ENCODE results near the gene ETV2.
"Not testable (repeated sequence)": the region's sequence is repeated elsewhere in the genome, so short reads cannot be mapped to it uniquely, and the experiment has no call there.

The ETV2 gene

DNA sequence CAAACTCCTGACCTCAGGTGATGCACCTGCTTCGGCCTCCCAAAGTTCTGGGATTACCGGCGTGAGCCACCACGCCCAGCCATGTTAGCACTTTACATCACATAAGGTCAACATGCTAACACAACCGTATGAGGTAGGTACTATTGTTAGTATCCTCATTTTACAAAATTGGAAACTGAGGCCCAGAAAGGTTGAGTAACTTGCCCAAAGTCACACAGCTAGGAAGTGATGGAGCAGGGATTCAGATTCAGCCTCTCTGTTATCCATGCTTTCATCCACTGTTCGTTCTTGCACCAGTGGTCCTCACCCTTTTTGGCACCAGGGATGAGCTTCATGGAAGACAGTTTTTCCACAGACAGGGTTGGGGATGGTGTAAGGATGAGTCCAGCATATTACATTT, 15.2 kb downstream of the ETV2 start:
- no peak for DNase-seq

DNA sequence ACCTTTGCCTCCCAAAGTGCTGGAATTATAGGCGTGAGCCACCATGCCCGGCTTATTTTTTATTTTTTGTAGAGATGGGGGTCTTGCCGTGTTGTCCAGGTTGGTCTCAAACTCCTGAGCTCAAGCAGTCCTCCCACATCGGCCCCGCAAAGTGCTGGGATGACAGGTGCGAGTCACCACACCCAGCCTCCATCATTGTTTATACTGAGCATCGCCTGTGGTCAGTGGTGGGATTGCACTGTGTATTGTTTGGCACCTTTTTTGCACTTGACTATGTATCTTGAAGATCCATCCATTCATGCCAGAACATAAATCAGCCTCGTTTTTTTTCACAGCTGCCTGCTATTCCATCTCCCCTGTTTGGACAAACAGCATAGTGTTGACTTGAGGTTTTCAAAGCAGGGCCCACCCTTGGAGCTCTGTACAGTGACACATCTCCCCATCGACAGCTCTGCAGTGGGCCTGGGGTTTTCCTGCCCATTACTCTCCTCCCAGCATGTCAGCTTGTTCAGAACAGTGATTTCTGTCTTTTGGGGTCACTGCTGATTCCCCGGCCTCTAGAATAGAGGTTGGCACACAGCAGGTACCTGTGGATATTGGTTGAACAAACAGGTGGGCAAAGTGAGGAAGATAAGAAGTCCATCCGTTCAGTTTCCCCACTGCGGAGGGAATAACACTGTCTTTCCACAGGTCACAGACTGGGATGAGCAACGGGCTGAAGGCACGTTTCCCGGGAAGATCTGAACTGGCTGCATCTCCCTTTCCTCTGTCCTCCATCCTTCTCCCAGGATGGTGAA, 16.6 kb downstream of the ETV2 start:
- no peak for DNase-seq

DNA sequence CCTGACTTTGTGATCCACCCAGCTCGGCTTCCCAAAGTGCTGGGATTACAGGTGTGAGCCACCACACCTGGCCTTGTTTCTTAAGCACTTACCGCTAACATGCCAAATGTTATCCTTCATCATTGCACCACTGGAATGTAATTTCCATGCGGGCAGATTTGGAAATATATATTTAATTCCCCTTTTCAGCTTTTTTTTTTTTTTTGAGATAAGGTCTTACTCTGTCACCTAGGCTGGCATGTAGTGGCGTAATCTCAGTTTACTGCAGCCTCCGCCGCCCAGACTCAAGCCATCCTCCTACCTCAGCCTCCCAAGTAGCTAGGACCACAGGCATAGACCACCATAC, 20.4 kb downstream of the ETV2 start:
- no peak for DNase-seq

DNA sequence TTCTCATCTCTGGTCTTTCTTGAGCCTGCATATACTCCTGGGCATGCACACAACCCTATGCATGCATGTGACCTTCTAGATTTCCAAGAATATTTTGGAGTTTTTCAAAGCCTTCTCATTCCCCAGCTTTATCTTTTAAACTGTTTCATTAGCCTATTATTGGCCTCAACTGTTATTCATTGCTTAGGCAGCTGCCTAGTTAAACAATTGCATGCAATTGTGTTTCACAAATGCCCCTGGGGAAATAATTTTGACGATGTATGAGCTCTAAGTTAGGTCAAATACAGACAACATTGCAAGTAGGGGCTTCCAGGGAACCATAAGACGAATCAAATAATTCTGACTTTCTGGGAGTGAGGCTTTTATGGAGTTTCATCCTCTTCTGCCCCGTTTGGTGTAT, 22.4 kb downstream of the ETV2 start:
- no peak for DNase-seq

- no peak for DNase-seq
Measured at GRCh38 chr19:35665157-35665556, 23.6 kb downstream of the ETV2 start.

- no peak for DNase-seq
Measured at GRCh38 chr19:35665604-35666003, 24.1 kb downstream of the ETV2 start.

DNA sequence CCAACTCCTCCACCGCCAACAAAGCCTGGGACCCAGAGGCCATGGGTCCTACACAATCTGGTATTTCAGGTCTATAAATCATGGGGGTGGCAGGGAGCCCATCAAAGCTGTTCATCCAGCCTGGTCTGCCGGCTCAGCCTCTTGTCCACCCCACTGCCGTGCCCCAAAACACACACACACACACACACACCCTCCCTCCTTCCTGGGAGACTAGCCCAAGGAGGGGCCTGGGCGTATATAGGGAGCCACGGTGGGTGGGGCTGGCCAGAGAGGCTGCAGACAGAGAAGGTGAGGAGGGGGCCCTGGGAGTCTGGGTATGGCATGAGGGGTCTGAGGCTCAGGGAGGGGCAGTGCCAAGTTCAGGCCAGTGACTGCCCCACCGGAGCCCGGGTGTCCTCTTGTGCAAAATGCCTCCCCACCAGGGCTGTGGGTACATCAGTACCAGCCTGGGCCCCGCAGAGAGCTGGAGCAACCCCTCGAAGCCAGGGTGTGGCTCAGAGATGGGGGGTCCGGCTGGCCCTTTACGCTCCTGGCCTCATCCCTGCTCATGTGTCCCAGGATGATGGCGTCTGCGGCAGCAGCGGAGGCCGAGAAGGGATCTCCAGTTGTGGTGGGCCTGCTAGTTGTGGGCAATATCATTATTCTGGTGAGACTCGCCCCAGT, 24.8 kb downstream of the ETV2 start, which contains the start of gene UPK1A:
TSS of gene UPK1A (plus strand) at position 267 of the 663 bp plus-strand sequence. CDS start at position 563, 296 bp downstream.
- no peak for DNase-seq

DNA sequence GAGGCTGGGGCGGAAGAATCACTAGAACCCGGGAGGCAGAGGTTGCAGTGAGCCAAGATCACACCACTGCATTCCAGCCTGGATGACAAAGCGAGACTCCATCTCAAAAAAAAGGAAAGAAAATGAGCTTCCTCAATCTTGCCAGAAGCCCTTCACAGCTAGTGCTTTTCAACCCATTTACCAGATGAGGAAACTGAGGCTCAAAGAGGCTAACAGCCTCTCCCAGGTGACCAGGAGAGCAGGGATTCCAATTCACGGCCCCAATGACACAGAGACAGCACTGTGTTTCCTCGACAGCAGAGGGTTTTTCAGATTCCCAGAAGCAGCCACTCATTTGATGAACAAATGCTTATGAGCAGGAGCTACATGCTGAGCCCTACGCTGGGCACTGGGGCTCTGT, 28.0 kb downstream of the ETV2 start:
- no peak for DNase-seq

- DNase-seq, result no peak
Measured at GRCh38 chr19:35669974-35670373, 28.4 kb downstream of the ETV2 start.

GRCh38 chr19:35670686-35671085, 29.1 kb downstream of the ETV2 start:
- DNase-seq, result no peak

GRCh38 chr19:35671818-35672217, 30.3 kb downstream of the ETV2 start:
- no peak for DNase-seq

GRCh38 chr19:35673121-35673804, 31.7 kb downstream of the ETV2 start:
- DNase-seq, result no peak

DNA sequence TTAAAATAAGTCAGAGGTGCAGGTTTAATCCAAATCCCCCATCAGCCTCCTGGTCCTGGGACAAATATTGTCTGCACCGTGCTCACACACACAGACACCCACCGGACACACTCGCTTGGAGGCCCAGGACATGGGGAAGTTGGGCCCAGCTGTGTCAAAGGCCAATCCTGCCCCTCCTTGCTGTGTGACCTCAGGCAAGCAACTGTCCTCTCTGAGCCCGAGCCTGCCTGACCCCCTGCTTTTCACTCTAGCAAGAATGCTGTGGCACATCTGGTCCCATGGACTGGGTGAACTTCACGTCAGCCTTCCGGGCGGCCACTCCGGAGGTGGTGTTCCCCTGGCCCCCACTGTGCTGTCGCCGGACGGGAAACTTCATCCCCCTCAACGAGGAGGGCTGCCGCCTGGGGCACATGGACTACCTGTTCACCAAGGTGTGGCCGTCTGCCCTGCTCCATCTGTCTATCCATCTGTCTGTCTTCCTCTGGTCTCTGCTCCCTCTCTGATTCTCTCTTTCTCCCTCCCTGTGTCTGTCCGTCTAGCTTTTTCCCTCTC, 34.1 kb downstream of the ETV2 start:
- no peak for DNase-seq

- DNase-seq, result no peak
Measured at GRCh38 chr19:35689836-35690235, 48.3 kb downstream of the ETV2 start.

DNA sequence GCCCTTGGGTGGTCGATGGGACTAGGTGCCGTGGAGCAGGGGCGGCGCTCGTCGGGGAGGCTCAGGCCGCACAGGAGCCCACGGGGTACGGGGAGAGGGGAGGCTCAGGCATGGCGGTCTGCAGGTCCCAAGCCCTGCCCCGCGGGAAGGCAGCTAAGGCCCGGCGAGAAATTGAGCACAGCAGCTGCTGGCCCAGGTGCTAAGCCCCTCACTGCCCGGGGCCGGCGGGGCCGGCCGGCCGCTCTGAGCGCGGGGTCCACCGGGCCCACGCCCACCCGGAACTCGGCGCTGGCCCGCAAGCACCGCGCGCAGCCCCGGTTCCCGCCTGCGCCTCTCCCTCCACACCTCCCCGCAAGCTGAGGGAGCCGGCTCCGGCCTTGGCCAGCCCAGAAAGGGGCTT, 49.6 kb downstream of the ETV2 start:
- not testable (repeated sequence) for DNase-seq

DNA sequence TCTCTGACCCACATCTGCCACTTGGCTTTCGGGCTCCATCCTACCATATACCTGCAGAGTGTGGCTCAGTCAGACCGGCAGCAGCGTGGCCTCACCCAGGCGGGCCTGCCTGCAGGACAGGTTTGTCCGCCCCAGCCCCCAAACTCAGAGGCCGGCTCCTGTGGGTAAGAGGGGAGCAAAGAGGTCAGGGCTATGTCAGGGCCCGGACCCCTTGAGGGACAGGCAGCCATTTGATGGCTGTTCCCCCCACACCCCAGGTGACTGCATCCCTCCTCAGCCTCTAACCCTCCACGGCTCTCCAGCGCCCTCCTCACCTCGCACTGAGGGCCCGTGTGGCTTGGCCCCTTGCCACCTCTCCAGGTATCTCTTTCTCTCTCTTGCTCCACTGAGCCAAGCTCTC, 50.5 kb downstream of the ETV2 start:
- DNase-seq, result no peak

- DNase-seq, result no peak
Measured at GRCh38 chr19:35693422-35693821, 51.9 kb downstream of the ETV2 start.

DNA sequence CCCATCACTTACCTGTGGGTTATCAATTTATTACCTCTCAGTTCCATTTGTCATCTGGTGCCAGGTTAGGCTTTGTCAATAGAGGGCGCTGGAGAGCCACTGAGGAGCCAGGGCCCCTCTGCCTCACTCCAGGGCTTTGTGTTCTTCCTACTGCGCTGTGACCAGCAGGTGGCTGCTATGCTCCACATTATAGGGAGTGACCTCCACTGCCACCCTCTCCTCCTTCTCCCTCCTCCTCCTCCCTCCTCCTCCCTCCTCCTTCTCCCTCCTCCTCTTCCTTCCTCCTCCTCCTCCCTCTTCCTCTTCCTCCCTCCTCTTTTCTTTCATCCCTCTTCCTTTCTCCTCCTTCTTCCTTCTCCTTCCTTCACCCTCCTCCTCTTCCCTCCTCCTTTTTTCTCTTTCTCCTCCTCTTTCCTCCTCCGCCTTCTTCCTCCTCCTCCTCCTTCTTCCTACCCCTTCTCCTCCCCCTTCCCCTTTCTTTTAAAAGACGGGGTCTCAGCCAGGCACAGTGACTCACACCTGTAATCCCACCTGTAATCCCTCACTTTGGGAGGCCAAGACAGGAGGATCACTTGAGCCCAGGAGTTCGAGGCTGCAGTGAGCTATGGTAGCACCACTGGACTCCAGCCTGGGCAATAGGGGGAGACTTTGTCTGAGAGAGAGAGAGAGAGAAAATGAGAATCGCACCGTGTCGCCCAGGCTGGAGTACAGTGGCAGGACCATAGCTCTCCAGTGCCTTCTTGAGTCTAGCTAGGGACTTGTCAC, 52.5 kb downstream of the ETV2 start:
- peak in 54 of 58 donors; percentile 8 to 89 (median 70) for DNase-seq

Measured in anterior cingulate cortex (tissue), 58 donors.